Small intestine (tissue), 7 donors: Measurements from ENCODE around the gene BEST1. TPM values are rescaled to one million over a fixed set of nuclear protein-coding genes. Genes with fewer than 3 reads are reported as not detected.

Experiments
- DNase-seq, 2 donors: peaks; one replicate each; pipeline versions ENCODE4 v3.0.0 to v3.0.0-alpha.2; 2013
- FAIRE-seq: peaks from 2 replicates; lab custom pipeline; 2012; peaks lifted over from hg19 to GRCh38; lab: Jason Lieb, UNC
- H3K27ac ChIP-seq, 3 donors: one replicate each; pipeline ENCODE4 v1.5.1; 2013; ENCODE audit warnings: low read length in 2 of 3, mild to moderate bottlenecking in 2 of 3, control low read depth in 1 of 3, inconsistent platforms in 1 of 3, low read depth in 1 of 3, moderate library complexity in 1 of 3
- H3K27me3 ChIP-seq, 3 donors: one replicate each; pipeline ENCODE4 v1.6.1; 2013; ENCODE audit warnings: low read length in 3 of 3, inconsistent platforms in 1 of 3; ENCODE audit not compliant: control insufficient read depth in 3 of 3, insufficient read depth in 3 of 3
- H3K36me3 ChIP-seq, 3 donors: one replicate each; pipeline ENCODE4 v1.6.1; 2013; ENCODE audit warnings: low read length in 3 of 3, inconsistent platforms in 1 of 3, low read depth in 1 of 3, mild to moderate bottlenecking in 1 of 3, moderate library complexity in 1 of 3; ENCODE audit not compliant: control insufficient read depth in 3 of 3, insufficient read depth in 2 of 3
- H3K4me1 ChIP-seq, 3 donors: one replicate each; pipeline ENCODE4 v1.6.1; 2013; ENCODE audit warnings: low read length in 2 of 3, inconsistent platforms in 1 of 3, low read depth in 1 of 3, mild to moderate bottlenecking in 1 of 3, moderate library complexity in 1 of 3; ENCODE audit not compliant: control insufficient read depth in 3 of 3, insufficient read depth in 2 of 3
- H3K4me3 ChIP-seq, 3 donors: one replicate each; pipeline ENCODE4 v1.5.1; 2013; ENCODE audit warnings: low read length in 3 of 3, control low read depth in 1 of 3, inconsistent platforms in 1 of 3, low read depth in 1 of 3, mild to moderate bottlenecking in 1 of 3, moderate library complexity in 1 of 3
- H3K9me3 ChIP-seq, 2 donors: one replicate each; pipeline ENCODE4 v1.6.1; 2013; ENCODE audit warnings: low read depth in 1 of 2, low read length in 1 of 2; ENCODE audit not compliant: control insufficient read depth in 2 of 2, insufficient read depth in 1 of 2
- WGBS, 3 donors: extraction: QIAGEN DNeasy Blood & Tissue Kit; methylation state at CpG; one replicate each; pipeline ENCODE4 v1.1.7; 2013; 5-methylcytosine and 5-hydroxymethylcytosine counted together
- polyA plus RNA-seq, 4 donors: library from polyadenylated mRNA; stranded (reverse) in 3 of 4; unstranded in 1 of 4; fragments of 200-250 nt in 3 of 4; fragments of 120-200 nt in 1 of 4; gene quantifications; one replicate each; pipeline versions ENCODE4 v1.2.1 to v1.2.3, GENCODE V29; 2013
- donor health status: healthy with polysubstance abuse.
- donor health status: control.
- donor health status: control.
- donor health status: Bipolar disorder and iron deficiency.
- donor health status: healthy.

The BEST1 gene
- polyA plus RNA-seq, 4 donors = 2.7 to 4.7 (median 3.9) TPM

DNA sequence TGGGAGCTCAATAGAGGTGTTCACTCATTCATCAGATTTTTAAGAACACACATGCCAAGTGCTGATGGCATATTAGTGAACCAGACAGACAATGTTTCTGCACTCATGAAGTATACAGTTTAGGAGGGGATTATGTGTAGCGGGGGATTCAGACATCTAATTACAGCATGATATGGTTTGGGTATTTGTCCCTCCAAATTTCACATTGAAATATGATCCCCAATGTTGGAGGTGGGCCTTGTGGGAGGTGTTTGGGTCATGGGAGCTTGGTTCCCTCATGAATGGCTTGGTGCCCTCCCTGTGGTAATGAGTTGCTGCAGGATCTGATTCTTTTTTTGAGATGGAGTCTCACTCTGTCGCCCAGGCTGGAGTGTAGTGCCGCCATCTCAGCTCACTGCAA, 23.9 kb upstream of the BEST1 start:
- DNase-seq = no peak
- WGBS, 3 donors = 95 to 100% (median 95%) methylated on average over 3 of the region's 3 CpGs

DNA sequence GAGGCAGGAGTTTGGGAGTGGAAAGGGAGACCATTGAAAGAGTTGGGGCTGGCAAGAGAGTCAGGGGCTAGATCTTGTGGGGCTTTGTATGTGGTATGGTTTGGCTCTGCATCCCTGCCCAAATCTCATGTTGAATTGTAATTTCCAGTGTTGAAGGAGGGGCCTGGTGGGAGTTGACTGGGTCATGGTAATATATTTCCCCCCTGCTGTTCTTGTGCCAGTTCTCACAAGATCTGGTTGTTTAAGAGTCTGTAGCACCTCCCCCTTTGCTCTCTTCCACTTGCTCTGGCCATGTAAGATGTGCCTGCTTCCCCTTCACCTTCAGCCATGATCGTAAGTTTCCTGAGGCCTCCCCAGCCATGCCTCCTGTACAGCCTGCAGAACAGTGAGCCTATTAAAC, 22.6 kb upstream of the BEST1 start:
- Histone ChIP-seq H3K27me3 (no peaks in the 10 kb centered on the region), H3K9me3 (no peaks in the 10 kb centered on the region), H3K4me3 (no peak overlapping the region), H3K36me3 (no peaks in the 10 kb centered on the region), H3K27ac (no peak overlapping the region), H3K4me1 (peaks cover 0 to 20% (median 0%) of the 10 kb centered on the region in 3 donors)
- 88 to 95% (median 92%) methylated on average over 1 of the region's 1 CpG for WGBS, 3 donors
- no peak for DNase-seq
- no peak for FAIRE-seq

More for the DNA sequence above, 23.9 kb upstream of the BEST1 start:
- no peak for FAIRE-seq
- peaks cover 0 to 27% (median 0%) of the 10 kb centered on the region in 3 donors for H3K4me1 ChIP-seq
- H3K36me3 ChIP-seq = no peaks in the 10 kb centered on the region
- no peaks in the 10 kb centered on the region for H3K9me3 ChIP-seq
- no peak overlapping the region for H3K4me3 ChIP-seq
- no peak overlapping the region for H3K27ac ChIP-seq
- no peaks in the 10 kb centered on the region for H3K27me3 ChIP-seq

DNA sequence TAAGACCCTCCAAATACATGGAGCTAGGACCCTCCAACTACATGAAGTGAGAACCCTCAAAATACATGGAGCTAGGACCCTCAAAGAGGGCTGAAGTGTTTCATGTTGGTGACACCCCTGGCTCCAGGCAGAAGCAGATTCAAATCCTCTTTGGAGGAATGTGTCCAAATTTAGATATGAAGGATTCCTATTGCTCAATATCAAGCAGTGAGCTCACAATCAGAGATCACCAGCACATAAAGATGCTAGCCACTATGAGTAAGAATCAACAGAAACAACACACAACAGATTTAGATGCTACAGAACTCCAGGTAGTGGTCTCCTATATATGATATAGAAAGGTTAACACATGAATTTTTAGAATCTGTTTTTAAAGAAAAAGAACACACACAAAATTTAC, 21.5 kb upstream of the BEST1 start:
- no peak overlapping the region for H3K27ac ChIP-seq
- no peaks in the 10 kb centered on the region for H3K27me3 ChIP-seq
- FAIRE-seq (no peak), DNase-seq (no peak)
- H3K9me3 ChIP-seq = peaks cover 0 to 1% of the 10 kb centered on the region in 2 donors
- no peak overlapping the region for H3K4me3 ChIP-seq
- H3K4me1 ChIP-seq = peaks cover 0 to 9% (median 0%) of the 10 kb centered on the region in 3 donors
- H3K36me3 ChIP-seq = no peaks in the 10 kb centered on the region

DNA sequence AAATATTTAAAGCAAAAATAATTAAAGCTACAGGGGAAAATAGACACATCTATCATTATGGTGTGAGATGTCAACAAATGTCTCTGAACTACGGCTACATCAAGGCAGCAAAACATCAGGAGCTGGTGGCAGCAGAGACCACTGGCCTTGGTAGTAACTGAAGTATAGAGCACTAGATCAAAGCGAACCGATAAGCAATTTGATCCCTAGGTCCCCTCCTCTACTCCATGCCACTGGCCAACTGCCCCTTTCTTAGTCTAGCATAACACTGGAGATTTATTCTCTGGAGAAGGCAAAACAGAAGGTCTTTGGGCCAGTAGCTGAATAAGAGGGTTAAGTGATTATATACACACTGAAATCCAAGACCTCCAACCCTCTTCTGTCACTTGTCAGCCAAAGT, 19.2 kb upstream of the BEST1 start:
- H3K27me3 ChIP-seq = no peaks in the 10 kb centered on the region
- WGBS, 3 donors = 86 to 96% (median 94%) methylated on average over 3 of the region's 3 CpGs

DNA sequence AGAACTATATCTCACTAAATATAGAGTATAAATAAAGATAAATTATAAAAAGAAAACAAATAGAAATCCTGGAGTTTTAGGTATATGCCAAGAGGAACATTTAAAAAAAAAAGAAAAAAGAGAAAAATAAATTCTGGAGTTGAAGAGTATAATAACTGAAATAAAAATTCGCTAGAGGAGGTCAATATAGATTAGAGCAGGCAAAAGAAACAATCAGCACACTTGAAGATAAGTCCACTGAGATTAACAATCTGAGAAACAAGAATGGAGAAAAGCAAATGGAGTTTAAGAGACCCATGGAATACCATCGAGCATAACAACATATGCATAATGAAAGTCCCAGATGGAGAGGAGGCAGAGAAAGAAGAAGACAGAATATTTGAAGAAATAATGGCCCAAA, 14.3 kb upstream of the BEST1 start:
- DNase-seq = no peak
- 69 to 80% (median 70%) methylated on average over 2 of the region's 2 CpGs for WGBS, 3 donors
- no peak for FAIRE-seq

More for the DNA sequence above, 19.2 kb upstream of the BEST1 start:
- Histone ChIP-seq H3K9me3 (peaks cover 1 to 3% of the 10 kb centered on the region in 2 donors), H3K27ac (no peak overlapping the region), H3K4me3 (no peak overlapping the region), H3K4me1 (no peaks in the 10 kb centered on the region), H3K36me3 (no peaks in the 10 kb centered on the region)
- FAIRE-seq = no peak
- DNase-seq = no peak

DNA sequence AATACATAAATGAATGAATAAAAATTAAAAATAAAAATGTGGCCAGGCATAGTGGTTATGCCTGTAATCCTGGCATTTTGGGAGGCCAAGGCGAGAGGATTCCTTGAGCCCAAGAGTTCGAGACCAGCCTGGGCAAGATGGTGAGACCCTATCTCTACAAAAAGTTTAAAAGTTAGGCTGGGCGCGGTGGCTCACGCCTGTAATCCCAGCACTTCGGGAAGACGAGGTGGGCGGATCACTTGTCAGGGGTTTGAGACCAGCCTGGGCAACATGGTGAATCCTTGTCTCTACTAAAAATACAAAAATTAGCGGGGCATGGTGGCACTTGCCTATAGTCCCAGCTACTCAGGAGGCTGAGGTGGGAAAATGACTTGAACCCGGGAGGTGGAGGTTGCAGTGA, 9.7 kb upstream of the BEST1 start:
- Histone ChIP-seq H3K27ac (no peak overlapping the region), H3K4me1 (no peaks in the 10 kb centered on the region), H3K9me3 (peaks cover 0 to 17% of the 10 kb centered on the region in 2 donors), H3K4me3 (no peak overlapping the region), H3K27me3 (no peaks in the 10 kb centered on the region), H3K36me3 (no peaks in the 10 kb centered on the region)
- FAIRE-seq (no peak), DNase-seq (no peak)
- WGBS, 3 donors = 83 to 90% (median 89%) methylated on average over 10 of the region's 10 CpGs

More for the DNA sequence above, 14.3 kb upstream of the BEST1 start:
- no peaks in the 10 kb centered on the region for H3K4me1 ChIP-seq
- peaks cover 1 to 18% of the 10 kb centered on the region in 2 donors for H3K9me3 ChIP-seq
- no peaks in the 10 kb centered on the region for H3K27me3 ChIP-seq
- H3K4me3 ChIP-seq = no peak overlapping the region
- H3K27ac ChIP-seq = no peak overlapping the region
- H3K36me3 ChIP-seq = no peaks in the 10 kb centered on the region

DNA sequence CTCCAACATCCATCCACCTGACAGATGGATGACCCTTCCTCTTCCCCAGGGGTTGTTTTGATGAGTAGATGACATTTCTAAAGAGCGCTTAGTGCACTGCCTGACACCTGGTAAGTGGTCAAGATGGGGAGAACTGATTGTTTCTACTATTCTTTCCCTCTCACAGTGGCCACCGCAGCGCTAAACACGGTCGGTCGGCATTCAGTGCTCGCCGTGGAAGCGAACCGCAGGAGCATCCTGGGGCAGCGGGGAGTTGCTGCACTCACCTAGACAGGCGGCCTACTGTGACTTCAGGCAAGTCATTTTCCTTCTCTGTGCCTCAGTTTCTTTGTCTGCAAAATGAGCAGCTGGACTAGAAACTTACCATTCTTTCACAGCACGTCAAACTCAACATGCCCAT, 5.0 kb upstream of the BEST1 start:
- FAIRE-seq = no peak

DNA sequence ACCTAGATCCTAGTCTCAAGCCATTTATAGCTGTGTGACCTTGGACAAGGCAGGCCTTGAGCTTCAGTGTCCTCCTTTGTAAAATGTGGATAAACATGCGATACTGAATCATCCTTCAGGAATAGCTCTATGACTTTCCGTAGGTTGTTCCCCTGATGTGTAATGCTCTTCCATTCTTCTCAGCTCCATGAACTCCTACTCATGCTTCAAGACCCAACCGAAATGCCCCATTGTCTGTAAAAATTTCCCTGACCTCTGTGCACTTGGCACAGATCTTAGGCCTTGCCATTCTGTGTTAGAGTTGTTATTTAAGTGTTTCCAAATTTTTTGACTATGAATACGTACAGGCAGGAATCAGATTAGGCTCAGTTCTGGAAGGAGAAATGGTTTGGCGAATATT, 3.3 kb upstream of the BEST1 start:
- H3K4me3 ChIP-seq = no peak overlapping the region
- 96 to 98% (median 97%) methylated on average over 5 of the region's 5 CpGs for WGBS, 3 donors
- FAIRE-seq = no peak
- H3K27ac ChIP-seq = no peak overlapping the region
- H3K9me3 ChIP-seq = no peaks in the 10 kb centered on the region
- no peaks in the 10 kb centered on the region for H3K27me3 ChIP-seq
- H3K36me3 ChIP-seq = no peaks in the 10 kb centered on the region
- peaks cover 0 to 4% (median 0%) of the 10 kb centered on the region in 3 donors for H3K4me1 ChIP-seq
- no peak for DNase-seq

More for the DNA sequence above, 5.0 kb upstream of the BEST1 start:
- no peak for DNase-seq
- H3K36me3 ChIP-seq = no peaks in the 10 kb centered on the region
- H3K27me3 ChIP-seq = no peaks in the 10 kb centered on the region
- H3K9me3 ChIP-seq = no peaks in the 10 kb centered on the region
- H3K4me3 ChIP-seq = no peak overlapping the region
- H3K4me1 ChIP-seq = peaks cover 0 to 4% (median 0%) of the 10 kb centered on the region in 3 donors
- 92 to 95% (median 93%) methylated on average over 13 of the region's 13 CpGs for WGBS, 3 donors
- no peak overlapping the region for H3K27ac ChIP-seq
